T-helper 1 cell treated with Interleukin-12 subunit alpha and Interleukin-12 subunit beta and Interleukin-4 antibody, amounts not matched to agents 30 μg/mL and 1 μg/mL, for 36 hours (primary cell): Measurements from ENCODE around the gene COL27A1.

ENCODE experiments used
- H3K27ac Mint-ChIP-seq: one replicate; pipeline ENCODE4 v1.8.0; 2021; ENCODE audit warnings: mild to moderate bottlenecking, mixed read lengths
- H3K27me3 Mint-ChIP-seq: one replicate; pipeline ENCODE4 v1.8.0; 2021; ENCODE audit warnings: low read depth, mixed read lengths
- H3K36me3 Mint-ChIP-seq: one replicate; pipeline ENCODE4 v1.8.0; 2021; ENCODE audit warnings: low read depth, mixed read lengths
- H3K4me1 Mint-ChIP-seq: one replicate; pipeline ENCODE4 v1.8.0; 2021; ENCODE audit warnings: low read depth, mixed read lengths
- H3K4me3 Mint-ChIP-seq: one replicate; pipeline ENCODE4 v1.8.0; 2021; ENCODE audit warnings: mild to moderate bottlenecking, moderate library complexity, mixed read lengths
- H3K9me3 Mint-ChIP-seq: one replicate; pipeline ENCODE4 v1.8.0; 2021; ENCODE audit warnings: mixed read lengths

Gene COL27A1

GRCh38 chr9:114176624-114177291 lies 21.4 kb downstream of the COL27A1 start:
- no peaks in the 10 kb centered on the region for H3K27me3 Mint-ChIP-seq
- no peak overlapping the region for H3K4me3 Mint-ChIP-seq
- no peak overlapping the region for H3K27ac Mint-ChIP-seq
- H3K9me3 Mint-ChIP-seq, result no peaks in the 10 kb centered on the region
- H3K4me1 Mint-ChIP-seq, result no peaks in the 10 kb centered on the region
- no peaks in the 10 kb centered on the region for H3K36me3 Mint-ChIP-seq

GRCh38 chr9:114177423-114178064 lies 22.2 kb downstream of the COL27A1 start:
- Mint-ChIP-seq H3K36me3 (no peaks in the 10 kb centered on the region), H3K27me3 (no peaks in the 10 kb centered on the region), H3K4me3 (no peak overlapping the region), H3K27ac (no peak overlapping the region), H3K4me1 (no peaks in the 10 kb centered on the region), H3K9me3 (no peaks in the 10 kb centered on the region)

- Mint-ChIP-seq H3K27ac (no peak overlapping the region), H3K27me3 (no peaks in the 10 kb centered on the region), H3K4me3 (no peak overlapping the region), H3K4me1 (no peaks in the 10 kb centered on the region), H3K36me3 (no peaks in the 10 kb centered on the region), H3K9me3 (no peaks in the 10 kb centered on the region)
Observed at GRCh38 chr9:114178076-114178475, 22.7 kb downstream of the COL27A1 start.

- Mint-ChIP-seq H3K27ac (no peak overlapping the region), H3K27me3 (no peaks in the 10 kb centered on the region), H3K36me3 (no peaks in the 10 kb centered on the region), H3K4me1 (no peaks in the 10 kb centered on the region), H3K4me3 (no peak overlapping the region), H3K9me3 (no peaks in the 10 kb centered on the region)
Observed at GRCh38 chr9:114178756-114179450, 23.6 kb downstream of the COL27A1 start.

DNA sequence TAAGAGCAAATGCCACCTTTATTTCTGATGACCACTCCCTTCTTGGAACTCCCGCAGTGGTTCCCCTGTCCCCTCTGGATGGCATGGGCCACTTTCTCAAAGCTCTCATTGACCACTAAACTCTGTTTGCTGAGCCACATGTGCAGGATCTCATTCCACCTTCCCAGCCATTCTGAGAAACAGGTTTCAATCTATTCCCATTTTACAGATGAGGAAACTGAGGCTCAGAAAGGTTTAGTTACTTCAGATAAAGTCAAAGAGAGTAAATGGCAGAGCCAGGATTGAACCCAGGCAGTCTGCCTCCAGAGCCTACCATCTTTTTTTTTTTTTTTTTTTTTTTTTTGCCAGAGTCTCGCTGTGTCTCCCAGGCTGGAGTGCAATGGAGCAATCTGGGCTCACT lies 24.2 kb downstream of the COL27A1 start:
- no peak overlapping the region for H3K4me3 Mint-ChIP-seq
- no peak overlapping the region for H3K27ac Mint-ChIP-seq
- no peaks in the 10 kb centered on the region for H3K9me3 Mint-ChIP-seq
- no peaks in the 10 kb centered on the region for H3K4me1 Mint-ChIP-seq
- H3K36me3 Mint-ChIP-seq, result no peaks in the 10 kb centered on the region
- no peaks in the 10 kb centered on the region for H3K27me3 Mint-ChIP-seq

DNA sequence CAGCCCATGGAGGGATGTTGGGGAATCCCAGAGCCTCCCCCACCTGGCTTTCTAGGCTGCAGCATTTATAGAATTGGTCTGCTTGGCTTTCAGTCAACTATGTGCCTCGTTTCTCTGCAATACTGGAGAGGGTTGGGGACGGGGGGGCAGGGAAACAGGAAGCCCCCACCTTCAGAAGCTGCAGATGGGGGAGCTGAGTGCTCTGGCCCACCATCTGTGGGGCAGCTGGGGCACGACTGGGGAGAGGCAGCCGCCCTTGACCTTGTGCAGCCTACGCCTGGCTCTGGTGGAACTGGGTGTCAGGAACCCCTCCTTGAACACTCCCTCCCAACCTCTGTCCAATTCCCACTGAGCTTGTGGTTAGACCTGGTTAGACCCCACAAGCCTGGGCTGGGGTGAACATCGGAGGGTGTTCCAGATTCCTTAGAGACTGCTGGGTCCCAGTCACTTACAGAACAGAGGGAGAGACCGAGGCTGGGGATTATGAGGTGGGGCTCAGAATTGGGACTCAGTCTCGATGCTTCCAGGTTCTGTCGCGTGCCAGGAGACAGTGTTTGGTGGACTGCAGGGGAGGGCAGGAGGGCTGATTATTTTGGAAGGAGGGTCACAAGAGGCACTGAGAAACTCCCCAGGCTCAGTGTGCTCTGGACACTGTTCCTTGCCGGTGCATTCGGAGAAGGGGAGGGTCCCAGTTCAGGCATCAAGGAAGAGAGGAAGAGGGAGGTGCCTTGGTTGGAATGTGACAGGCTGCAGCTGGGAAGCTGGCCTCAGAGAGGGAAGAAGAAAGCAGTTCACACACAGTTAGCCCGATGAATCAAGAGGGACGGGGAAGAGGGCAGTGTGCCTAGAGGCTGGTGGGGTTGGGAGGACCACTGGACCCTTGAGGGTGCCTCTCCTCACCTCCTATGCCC lies 25.6 kb downstream of the COL27A1 start:
- no peaks in the 10 kb centered on the region for H3K9me3 Mint-ChIP-seq
- no peaks in the 10 kb centered on the region for H3K36me3 Mint-ChIP-seq
- no peaks in the 10 kb centered on the region for H3K4me1 Mint-ChIP-seq
- no peak overlapping the region for H3K27ac Mint-ChIP-seq
- H3K4me3 Mint-ChIP-seq, result no peak overlapping the region
- no peaks in the 10 kb centered on the region for H3K27me3 Mint-ChIP-seq

DNA sequence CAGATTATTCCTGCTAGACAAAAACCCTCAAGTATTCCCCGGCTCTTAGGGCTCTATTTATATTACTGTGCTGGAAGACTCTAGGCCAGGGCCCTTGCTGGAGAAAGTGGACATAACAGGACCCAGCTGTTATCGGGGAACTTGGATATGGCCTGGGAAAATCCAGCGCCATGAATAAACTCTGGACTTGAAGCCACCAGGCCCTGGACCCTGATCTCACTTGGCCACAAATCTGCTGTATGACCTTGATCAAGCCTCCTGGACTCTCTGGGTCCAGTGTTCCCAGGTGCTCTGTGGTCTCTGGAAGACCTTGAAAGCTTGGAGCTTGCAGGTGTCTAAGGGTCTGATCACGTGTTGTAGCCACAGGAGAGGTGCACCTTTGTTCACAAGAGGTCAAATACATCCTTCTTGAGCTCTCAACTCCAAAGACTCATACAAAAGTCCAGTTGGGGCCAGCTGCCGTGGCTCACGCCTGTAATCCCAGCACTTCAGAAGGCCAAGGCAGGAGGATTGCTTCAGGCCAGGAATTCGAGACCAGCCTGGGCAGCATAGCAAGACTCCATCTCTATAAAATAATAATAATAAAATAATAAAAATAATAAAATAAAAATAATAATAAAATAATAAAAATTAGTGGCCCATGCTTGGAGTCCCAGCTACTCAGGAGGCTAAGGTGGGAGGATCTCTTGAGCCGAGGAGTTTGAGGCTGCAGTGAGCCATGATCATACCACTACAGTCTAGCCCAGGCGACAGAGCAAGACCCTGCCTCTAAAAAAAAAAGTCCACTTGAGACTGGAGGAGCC lies 26.5 kb downstream of the COL27A1 start:
- no peak overlapping the region for H3K27ac Mint-ChIP-seq
- H3K4me3 Mint-ChIP-seq, result no peak overlapping the region
- H3K27me3 Mint-ChIP-seq, result no peaks in the 10 kb centered on the region
- H3K4me1 Mint-ChIP-seq, result no peaks in the 10 kb centered on the region
- H3K36me3 Mint-ChIP-seq, result no peaks in the 10 kb centered on the region
- H3K9me3 Mint-ChIP-seq, result no peaks in the 10 kb centered on the region

DNA sequence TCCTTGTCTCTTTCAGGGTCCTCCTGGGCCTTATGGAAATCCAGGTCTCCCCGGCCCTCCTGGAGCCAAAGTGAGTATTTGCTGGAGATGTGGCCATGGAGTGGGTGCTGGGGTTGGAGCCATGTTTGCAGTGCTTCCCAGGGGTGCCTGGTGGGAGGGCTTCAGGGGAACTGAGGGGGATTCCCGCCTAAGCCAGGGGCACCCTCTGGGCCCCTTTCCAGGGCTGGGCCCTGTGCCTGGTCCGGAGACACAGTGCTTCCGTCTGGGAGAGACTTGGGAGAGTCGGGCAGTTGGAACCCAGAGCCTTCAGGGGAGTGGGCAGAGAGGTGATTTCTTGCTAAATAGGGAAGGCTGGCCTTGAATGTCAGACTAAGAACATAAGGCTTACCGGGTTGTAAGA lies 27.7 kb downstream of the COL27A1 start:
- H3K36me3 Mint-ChIP-seq, result no peaks in the 10 kb centered on the region
- H3K4me1 Mint-ChIP-seq, result no peaks in the 10 kb centered on the region
- no peak overlapping the region for H3K4me3 Mint-ChIP-seq
- H3K27ac Mint-ChIP-seq, result no peak overlapping the region
- no peaks in the 10 kb centered on the region for H3K27me3 Mint-ChIP-seq
- H3K9me3 Mint-ChIP-seq, result no peaks in the 10 kb centered on the region

- H3K27me3 Mint-ChIP-seq, result no peaks in the 10 kb centered on the region
- no peaks in the 10 kb centered on the region for H3K9me3 Mint-ChIP-seq
- H3K36me3 Mint-ChIP-seq, result no peaks in the 10 kb centered on the region
- H3K4me3 Mint-ChIP-seq, result no peak overlapping the region
- H3K4me1 Mint-ChIP-seq, result no peaks in the 10 kb centered on the region
- no peak overlapping the region for H3K27ac Mint-ChIP-seq
Observed at GRCh38 chr9:114184071-114184470, 28.7 kb downstream of the COL27A1 start.

- H3K36me3 Mint-ChIP-seq, result no peaks in the 10 kb centered on the region
- H3K27ac Mint-ChIP-seq, result no peak overlapping the region
- H3K4me1 Mint-ChIP-seq, result no peaks in the 10 kb centered on the region
- H3K27me3 Mint-ChIP-seq, result no peaks in the 10 kb centered on the region
- no peaks in the 10 kb centered on the region for H3K9me3 Mint-ChIP-seq
- H3K4me3 Mint-ChIP-seq, result no peak overlapping the region
Observed at GRCh38 chr9:114184866-114185265, 29.5 kb downstream of the COL27A1 start.

- no peak overlapping the region for H3K27ac Mint-ChIP-seq
Observed at GRCh38 chr9:114185570-114186490, 30.5 kb downstream of the COL27A1 start.

GRCh38 chr9:114186605-114187289 lies 31.4 kb downstream of the COL27A1 start:
- Mint-ChIP-seq H3K9me3 (peaks cover 9% of the 10 kb centered on the region), H3K27ac (no peak overlapping the region)

More at GRCh38 chr9:114185570-114186490, 30.5 kb downstream of the COL27A1 start:
- H3K36me3 Mint-ChIP-seq, result peaks cover 2% of the 10 kb centered on the region
- H3K9me3 Mint-ChIP-seq, result peaks cover 5% of the 10 kb centered on the region
- no peak overlapping the region for H3K4me3 Mint-ChIP-seq
- H3K27me3 Mint-ChIP-seq, result no peaks in the 10 kb centered on the region
- no peaks in the 10 kb centered on the region for H3K4me1 Mint-ChIP-seq

More at GRCh38 chr9:114186605-114187289, 31.4 kb downstream of the COL27A1 start:
- Mint-ChIP-seq H3K4me3 (no peak overlapping the region), H3K4me1 (no peaks in the 10 kb centered on the region), H3K36me3 (peaks cover 2% of the 10 kb centered on the region), H3K27me3 (no peaks in the 10 kb centered on the region)
